HG03460 (cell line): ENCODE results near the gene NOL3.
"Not testable (repeated sequence)": the region's sequence is repeated elsewhere in the genome, so short reads cannot be mapped to it uniquely, and the experiment has no call there.

Source experiments
- ATAC-seq: cut with Tn5 transposase; IDR thresholded peaks from one replicate; pipeline ENCODE4 v1.9.1; 2021; ENCODE audit not compliant: unreplicated experiment

NOL3 gene

DNA sequence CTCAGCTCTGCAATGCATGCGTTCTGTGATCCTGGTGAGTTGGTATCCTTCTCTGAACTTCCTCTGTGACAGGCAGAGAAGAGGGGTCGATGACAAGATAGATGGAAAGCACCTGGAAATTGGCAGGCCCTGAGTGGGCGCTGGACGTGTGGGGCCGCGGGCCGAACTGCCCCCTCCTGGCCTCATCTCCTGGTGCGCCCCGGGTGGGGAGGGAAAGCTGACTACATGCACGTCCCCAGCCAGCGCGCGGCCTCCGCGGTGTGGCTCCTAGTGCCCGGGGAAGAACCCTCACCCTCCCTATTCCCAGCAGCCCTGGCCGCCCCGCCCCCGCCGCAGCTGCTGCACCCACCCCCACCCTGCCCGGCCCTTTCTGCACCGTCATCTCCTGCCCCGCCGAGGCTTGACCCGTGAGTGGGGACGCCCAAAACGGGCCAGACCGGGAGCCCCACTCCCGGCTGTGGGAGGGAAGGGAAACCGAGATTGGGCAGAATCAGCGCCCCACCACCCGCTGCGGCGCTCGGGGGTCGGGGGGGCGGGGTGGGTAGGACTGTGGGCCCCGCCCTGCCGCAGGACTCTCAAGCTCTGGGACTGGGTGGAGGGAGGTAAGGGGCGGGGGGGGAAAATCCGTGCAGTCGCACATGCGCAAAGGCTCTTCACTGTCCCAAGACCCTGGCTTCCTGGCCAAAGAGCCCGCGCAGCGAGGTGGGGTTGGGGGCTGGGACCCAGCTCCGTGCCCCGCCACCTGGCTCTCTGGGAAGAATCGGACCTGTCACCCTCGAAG, at the start of gene NOL3:
NOL3 (plus strand) TSS at position 371 of the 781 bp plus-strand sequence.
- peak; percentile 45 for ATAC-seq

DNA sequence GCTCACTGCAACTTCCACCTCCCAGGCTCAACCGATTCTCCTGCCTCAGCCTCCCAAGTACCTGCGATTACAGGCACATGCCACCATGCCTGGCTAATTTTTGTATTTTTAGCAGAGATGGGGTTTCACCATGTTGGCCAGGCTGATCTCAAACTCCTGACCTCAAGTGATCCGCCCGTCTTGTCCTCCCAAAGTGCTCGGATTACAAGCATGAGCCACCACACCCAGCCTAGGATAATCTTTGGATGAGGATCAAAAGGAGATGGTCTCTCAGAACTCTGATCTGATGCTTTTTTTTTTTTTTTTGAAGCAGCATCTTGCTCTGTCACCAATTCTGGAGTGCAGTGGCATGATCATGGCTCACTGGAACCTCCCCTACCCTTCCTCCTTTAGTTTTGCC, 47.5 kb upstream of the NOL3 start:
- ATAC-seq, result not testable (repeated sequence)

DNA sequence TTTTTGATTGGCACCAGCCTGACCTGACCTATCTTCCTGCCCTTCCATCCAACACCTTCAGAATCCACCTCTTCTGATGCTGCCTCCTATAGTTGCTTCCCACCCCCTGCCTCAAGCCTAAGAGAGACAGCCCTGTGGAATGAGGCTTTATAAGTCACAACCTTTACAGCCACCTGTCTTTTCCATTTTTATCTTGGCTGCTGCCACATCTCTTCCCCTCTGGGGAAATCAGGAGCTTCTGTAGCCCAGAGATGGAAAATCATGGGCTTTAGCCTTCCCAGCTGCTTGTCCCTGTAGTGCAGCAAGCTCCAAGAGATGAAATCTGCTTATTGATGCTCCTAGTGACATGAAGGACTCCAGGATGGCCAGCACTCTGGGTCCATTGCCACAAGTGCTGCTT, 41.9 kb upstream of the NOL3 start:
- no peak for ATAC-seq

DNA sequence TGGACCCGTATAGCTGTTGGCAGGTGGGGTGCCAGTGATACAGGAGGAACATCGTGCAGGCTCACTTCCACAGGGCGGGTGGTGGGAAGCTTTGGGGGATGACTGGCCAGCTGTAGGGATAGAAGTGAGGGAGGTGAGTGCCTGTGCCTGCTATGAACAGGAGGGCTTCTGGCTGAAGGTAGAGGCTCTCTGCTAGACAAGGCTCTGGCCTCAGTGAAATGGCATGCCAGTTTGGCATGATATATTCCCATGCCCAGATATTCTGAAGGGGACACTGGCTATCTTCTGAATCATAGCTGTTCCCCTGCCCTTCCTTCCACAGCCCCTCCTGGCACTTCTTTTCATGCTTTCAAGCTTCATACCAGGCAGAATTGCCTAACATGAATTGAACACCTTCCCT, 41.5 kb upstream of the NOL3 start:
- ATAC-seq, result no peak

DNA sequence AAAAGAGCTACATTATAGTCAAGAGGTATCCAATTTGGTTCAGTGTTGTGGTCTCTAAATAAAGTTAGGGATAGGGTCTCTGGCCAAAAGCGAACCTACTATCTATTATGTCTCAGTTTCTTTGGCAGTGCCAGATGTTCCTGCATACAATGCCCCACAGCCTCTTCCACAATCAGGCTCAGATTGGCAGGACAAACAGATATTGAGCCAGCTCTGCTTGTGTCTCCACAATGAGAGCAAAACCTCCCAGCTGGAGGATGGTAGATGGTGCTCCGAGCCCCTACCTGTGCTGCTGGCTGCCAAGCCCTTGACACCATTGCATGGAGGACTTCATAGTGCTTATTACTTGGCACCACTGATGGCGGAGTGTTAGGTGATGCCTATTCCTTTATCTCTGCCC, 40.9 kb upstream of the NOL3 start:
- ATAC-seq, result no peak

DNA sequence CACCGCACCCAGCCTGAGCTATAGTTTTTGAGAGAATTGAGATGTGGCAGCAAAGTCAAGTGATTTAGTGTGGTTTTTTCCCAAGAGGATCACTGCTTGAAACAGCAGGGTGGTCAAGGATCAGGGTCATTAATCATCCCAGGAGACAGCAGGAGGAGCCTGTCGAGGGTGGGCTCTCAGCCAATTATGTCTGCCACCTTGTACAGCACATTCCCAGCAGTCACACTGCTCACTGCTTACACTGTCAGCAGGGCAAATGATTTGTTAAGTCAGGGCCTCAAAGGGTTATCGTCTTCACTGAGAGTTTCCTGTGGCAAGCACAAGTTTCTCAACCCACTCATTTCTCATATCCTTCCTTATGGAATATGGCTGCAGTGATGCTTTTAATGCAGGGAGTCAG, 32.7 kb upstream of the NOL3 start:
- no peak for ATAC-seq

DNA sequence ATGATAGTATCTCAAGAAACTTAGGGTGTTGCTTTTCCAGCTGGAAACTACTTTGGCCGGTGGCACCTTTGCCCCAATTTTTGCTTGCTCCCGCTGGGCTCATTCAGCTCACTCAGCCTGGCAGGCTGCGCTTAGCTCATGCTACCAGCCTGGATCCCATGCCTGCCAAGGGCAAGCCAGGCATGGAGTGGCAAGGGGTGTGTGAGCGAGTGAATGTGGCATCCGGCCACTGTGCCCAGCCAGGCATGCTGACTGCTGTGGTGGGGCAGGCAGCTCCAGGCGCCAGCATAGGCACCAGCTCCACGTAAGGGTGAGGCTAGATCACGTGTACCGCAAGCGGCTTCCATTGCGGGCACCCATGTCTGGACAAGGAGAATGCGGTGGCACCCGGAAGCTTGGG, 28.9 kb upstream of the NOL3 start:
- ATAC-seq, result no peak

DNA sequence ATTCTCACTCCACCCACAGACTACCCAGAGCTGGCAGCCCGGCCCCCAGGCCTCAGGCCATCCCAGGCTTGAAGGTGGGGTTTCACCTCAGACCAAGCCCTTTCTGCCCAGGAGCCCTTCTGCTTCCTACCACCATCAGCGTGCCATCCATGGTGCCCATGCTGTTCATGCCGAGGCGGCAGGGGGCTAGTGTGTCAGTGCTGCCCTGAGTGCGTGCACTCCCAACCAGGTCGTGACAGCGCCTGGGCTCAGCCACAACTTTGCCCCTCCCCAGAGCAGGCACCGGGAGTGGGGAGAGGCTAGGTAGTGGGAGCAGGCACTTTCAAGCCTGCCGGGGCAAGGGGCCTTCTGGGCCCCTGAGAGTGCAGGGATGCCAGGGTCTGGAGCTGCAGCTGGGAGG, 28.0 kb upstream of the NOL3 start:
- ATAC-seq, result no peak

DNA sequence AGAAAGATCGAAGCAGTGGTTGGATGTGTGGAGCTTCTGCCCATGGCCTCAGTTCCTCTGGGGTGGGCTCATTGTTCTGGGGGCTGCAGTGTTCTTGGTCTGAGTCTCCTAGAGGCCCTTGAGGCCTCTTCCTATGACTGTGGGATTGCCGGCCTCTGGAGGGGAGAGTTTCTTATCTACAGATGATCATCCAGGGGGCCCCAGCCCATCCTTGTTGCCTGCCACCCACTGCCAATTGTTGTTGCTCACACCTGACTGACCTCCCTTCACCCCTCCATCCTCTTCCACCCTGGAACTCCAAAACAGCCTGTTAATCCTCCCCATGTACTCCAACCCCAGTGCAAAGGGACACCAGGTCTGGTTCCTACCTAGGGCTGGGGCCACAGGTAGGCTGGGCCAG, 25.4 kb upstream of the NOL3 start:
- ATAC-seq, result no peak

DNA sequence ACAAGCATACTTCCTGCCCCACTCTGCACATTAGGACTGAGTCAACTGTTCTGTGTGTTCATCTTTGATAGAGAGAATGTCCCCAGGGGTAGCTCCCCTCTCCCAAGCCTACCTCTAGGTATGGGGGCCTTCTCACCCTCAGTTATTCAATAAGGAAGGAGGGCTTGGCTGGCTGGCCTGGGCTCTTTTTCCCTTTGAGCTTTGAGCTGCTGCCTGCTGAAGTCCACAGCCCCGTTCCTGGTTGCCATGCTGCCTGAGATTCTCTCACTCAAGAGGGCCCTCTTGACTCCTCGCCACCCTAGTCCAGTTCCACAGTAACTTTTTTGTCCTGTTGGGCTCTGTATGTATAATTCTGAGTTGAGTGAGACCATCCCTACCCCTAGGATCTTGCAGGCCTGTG, 24.6 kb upstream of the NOL3 start:
- ATAC-seq, result no peak

DNA sequence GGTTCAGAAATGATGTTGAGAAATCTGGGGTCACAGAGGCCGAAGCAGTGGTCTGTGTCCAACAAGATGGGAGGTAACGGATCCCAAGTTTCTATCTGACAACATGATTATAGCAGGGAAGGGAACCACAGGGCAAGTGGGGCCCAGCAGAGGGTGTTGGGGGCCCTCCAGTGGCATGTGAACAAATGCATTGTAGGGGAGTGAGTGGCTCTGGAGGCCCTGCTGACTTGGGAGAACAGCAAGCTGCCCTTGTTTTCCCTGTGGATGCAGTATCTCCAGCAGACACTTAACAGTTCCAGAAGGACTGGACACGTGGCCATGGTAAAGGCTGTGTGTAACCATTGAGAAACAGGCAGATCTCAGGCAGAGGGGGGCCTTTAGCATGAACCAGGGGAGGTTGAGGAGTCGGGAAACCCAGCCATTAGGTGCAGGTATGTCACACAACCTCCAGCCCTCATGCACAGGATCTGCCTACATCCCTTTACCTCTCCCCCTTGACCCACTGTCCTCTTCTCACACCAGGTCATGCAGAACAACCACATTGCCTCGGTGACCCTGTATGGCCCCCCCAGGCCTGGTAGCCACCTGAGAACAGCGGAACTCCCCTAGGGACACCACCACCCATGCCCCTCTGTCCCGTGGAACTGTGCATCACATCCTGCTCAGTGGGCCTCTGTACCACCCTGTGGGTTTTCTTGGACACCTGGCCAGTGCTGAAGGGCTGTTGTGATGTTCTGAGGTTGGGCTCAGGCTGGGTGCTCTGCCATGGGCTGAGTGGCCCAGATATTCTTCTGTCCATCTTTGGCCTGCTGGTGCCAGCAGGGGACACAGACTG, 23.6 kb upstream of the NOL3 start:
- no peak for ATAC-seq

DNA sequence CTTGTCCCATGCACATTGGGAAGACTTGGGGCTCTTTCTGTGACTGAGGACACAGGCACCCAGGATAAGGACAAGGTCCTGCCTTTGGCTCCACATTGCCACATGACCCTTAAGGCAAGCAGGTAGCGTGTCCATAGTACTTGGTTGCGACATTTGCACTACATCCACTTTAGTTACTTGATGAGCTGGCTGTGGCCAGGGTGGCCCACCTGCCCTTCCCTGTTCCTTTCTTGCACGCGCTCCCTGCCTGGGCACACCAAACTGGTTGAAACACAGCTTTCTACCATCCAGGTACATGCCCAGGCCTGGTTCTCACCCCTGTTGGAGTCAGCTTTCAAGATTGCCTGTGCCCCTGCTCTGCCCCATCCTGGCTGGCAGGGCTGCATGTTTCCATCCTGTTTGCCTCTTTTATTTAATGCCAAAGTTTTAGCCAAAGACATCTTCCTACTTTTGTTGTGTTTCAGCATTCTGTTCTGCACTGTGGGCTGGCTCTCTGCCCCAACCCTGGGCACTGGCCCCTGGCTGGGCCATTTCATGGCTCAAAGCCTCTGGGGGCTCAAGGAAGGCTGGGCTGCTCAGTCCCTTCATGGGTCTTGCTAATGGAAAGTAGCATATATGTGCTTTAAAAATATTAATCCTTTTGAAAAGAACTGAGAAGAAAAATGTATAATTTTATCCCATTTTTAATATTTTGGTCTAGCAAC, 22.7 kb upstream of the NOL3 start:
- no peak for ATAC-seq

DNA sequence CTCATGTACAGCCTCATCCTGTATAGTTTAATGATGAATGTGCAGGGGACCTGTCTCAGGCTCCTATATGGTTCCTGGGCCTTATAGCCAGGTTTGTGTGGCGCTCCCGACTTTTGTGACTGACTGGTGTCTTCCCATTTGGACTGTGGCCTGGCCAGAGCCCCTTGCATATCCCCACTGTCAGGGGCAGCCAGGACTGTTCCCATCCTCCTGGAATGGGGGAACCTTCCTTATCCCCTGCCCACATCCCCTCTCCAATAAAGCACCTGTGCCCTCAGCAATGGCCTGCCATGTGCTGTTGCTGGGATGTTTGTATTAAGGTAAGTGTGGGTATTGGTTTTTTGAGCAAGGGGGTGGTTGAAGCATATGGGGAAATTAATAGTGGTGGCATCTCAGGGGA, 22.1 kb upstream of the NOL3 start:
- no peak for ATAC-seq

DNA sequence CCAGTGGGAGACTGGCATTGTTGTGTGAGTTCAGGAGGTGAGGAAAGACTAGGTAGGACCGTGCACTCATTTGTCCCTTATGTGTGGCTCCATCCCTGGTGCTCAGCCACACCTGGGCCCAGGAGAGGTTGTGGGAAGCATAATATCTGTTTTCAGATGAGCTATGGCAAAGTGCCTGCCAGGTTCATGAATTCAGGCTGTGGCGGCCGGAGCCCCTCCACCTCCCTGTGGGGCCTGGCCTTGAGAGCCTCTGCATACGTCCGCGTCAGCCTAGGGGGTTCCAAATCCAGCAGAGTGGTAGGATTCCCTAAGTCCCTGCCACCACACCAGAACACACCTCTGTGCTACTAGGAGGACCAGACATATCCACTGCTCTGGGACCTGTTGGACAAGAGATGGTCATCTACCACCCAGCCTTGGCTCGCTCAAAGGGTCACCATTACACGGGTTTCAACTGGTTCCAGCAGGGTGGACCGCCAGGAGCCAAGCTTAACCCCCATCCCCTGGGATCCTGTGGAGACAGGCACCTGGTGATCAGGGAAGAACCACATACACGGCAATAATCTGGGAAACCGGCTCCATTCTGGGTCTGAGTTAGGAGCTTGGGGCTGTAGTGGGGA, 21.6 kb upstream of the NOL3 start:
- ATAC-seq, result no peak

DNA sequence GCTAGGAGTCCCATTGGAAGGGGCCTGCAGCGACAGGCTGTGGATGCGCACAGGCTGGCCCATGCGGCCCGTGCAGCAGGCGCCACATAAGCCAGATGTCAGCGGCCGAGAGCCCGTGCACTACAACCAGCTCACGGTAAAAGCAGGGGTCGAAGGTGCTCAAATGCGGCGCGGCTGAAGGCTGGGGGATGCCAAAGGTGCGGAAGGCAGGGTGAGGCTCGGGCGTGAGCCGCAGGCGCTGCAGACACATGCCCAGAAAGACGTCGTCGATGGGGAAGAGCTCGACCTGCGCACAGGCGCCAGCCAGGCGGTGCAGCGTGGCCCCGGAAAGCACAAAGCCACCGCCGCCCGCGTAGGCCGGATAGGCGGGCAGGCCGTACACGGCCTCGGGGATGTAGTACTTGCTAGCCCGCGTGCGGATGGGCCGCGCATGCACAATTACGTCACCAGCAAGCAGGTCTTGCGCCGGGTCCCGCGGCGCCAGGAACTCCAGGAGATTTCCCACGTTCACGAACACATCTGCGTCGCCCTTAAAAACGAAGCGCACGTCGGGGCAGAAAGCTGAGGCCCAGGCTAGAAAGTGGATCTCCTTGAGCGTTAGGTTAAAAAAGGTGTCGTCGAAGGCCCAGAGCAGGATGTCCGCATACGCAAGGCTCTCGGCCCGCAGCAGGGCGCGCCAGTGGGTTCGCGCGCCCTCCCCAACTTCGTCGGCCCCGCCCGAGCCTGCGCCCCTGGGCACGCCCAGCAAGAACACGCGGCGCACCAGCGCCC, 20.9 kb upstream of the NOL3 start:
- no peak for ATAC-seq

DNA sequence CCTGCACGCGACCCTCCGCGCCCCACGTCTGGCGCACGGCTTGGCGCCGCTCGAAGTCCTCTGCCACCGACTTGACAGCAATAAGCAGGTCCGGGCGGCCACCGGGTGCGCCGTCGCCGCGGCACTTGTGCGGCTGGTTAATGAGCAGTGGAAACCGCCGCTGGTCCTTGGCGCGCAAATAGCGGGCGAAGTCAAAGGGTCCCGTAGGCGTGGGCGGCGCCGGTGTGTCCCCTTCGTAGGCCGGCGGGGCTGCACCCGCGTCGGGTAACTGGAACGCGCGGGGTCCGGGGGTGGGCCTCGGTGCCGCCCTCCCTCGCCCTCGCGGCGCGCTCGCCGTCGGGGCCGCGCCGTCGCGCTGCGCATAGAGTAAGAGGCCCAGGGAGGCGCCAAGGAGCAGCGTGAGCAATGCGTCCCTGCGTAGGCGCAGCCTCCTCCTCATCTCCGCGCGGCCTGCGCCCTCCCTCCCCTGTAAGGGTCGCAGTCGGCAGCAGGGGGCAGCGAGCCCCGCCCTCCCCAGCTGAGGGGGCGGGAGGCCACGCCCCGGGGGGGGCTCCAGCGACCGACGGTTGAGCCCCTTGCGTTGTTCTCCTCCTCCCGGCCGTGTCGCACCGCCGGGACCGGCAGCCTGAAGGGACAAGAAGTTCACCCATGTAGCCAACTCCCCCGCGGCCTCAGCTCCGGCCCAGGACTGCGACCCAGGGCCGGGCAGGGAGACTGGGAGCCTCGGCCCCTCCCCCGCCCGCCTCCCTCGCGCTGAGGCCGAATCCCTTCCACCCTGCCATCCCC, 20.1 kb upstream of the NOL3 start:
- no peak for ATAC-seq

DNA sequence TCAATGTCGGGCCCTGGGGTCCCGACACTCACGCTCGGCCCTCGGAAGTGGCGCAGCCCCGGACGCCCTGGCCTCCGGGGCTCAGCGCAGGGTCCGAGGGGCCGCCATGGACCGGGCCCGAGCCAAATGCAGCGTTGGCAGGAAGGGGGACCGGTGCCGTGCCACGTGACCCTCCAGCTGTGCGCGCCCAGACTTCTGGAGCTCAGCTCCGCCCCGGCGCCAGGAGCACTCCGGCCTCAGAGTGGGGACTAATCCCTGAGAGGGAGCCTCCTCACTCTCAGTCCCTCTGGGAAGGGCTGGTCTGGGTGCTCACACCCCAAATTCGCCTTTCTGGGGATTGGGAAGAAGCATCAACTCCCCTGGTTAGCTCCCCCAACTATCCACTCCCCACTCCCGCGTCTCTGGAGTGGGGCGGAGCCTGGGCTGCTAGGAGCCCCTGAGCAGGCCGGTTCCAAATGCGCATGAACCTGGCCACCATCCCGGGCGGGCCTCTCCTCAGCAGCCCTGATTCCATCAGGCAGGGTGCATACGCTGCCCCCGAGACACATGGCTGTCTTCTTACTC, 19.4 kb upstream of the NOL3 start, which contains the start of gene B3GNT9:
B3GNT9 (minus strand) TSS at position 166 of the 564 bp plus-strand sequence. CDS start 513 bp downstream, outside the sequence.
- no peak for ATAC-seq

DNA sequence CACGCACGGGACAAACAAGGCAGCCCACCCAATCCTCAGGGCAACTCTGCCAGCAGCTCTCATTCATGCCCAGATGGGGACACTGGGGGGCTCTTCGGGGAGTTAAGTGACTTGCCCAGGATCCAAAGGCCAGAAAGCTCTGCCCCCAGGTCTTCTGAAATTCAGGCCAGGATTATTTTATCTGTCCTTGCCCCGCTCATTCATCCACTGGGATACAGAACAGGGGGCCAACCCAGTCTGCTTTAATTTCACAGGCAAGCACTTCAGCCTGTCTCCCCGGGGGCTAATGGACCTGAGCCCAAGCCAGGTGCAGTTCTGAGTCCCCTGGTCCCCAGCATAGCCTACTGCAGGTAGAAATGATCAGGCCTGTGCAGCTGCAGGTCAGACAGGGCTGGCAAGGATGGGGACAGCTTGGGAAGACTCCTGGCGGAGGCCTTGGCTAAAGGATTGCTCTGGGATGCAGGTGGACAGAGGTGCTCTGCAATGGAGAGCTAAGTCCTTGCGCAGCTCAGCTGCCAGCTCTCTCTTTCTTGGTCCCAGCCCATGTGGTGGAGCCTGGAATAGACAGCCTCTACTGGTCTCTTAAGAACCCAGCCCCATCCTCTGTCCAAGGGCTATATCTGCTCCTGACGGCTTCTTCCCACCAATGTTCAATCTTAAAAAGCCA, 18.8 kb upstream of the NOL3 start:
- no peak for ATAC-seq
